Thymus (tissue), 11 donors: ENCODE measurements around the gene KIF16B. TPM values are rescaled to one million over a fixed set of nuclear protein-coding genes. Genes with fewer than 3 reads are reported as not detected.

Experiments
- DNase-seq, 9 donors: peaks; one replicate each; pipeline ENCODE4 v3.0.0-alpha.2; 2013; ENCODE audit warnings: low spot score in 9 of 9, low read depth in 6 of 9, missing footprints in 1 of 9
- H3K27ac ChIP-seq, 2 donors: one replicate each; pipeline ENCODE4 v1.5.1; 2013; ENCODE audit warnings: control low read depth in 1 of 2, low read depth in 1 of 2, low read length in 1 of 2, mild to moderate bottlenecking in 1 of 2, moderate library complexity in 1 of 2
- H3K27me3 ChIP-seq, 2 donors: one replicate each; pipeline ENCODE4 v1.5.1; 2013; ENCODE audit warnings: low read length in 1 of 2; ENCODE audit not compliant: control insufficient read depth in 2 of 2, insufficient read depth in 1 of 2
- H3K36me3 ChIP-seq, 2 donors: one replicate each; pipeline ENCODE4 v1.5.1; 2013; ENCODE audit warnings: low read length in 1 of 2, mild to moderate bottlenecking in 1 of 2, moderate library complexity in 1 of 2; ENCODE audit not compliant: control insufficient read depth in 2 of 2, insufficient read depth in 2 of 2
- H3K4me1 ChIP-seq, 2 donors: one replicate each; pipeline ENCODE4 v1.5.1; 2013; ENCODE audit warnings: low read length in 2 of 2; ENCODE audit not compliant: control insufficient read depth in 2 of 2, insufficient read depth in 2 of 2
- H3K4me3 ChIP-seq, 2 donors: one replicate each; pipeline ENCODE4 v1.5.1; 2013; ENCODE audit warnings: low read length in 2 of 2, control low read depth in 1 of 2, mild to moderate bottlenecking in 1 of 2
- H3K9me3 ChIP-seq, 2 donors: one replicate each; pipeline ENCODE4 v1.5.1; 2013; ENCODE audit warnings: low read length in 1 of 2, mild to moderate bottlenecking in 1 of 2; ENCODE audit not compliant: control insufficient read depth in 2 of 2, insufficient read depth in 1 of 2
- WGBS: extraction: QIAGEN DNeasy Blood & Tissue Kit; methylation state at CpG from one replicate; pipeline ENCODE4 v1.1.7; 2013; 5-methylcytosine and 5-hydroxymethylcytosine counted together
- polyA plus RNA-seq: library from polyadenylated mRNA; stranded (reverse); fragments of 200-250 nt; gene quantifications from one replicate; pipeline ENCODE4 v1.2.3, GENCODE V29; 2013
- total RNA-seq: library from RNA; stranded (reverse); fragments of 120-200 nt; gene quantifications from one replicate; pipeline ENCODE4 v1.2.4, GENCODE V29; 2013
- donor health status: healthy.

The KIF16B gene
- total and polyA plus RNA-seq, 2 donors = 5.2 to 6.7 TPM

- WGBS = 76% methylated on average over 5 of the region's 5 CpGs
- no peaks in the 10 kb centered on the region for H3K4me1 ChIP-seq
- no peaks in the 10 kb centered on the region for H3K27me3 ChIP-seq
Measured at GRCh38 chr20:16563066-16563806, 10.0 kb downstream of the KIF16B start.

GRCh38 chr20:16562259-16562658 is 11.0 kb downstream of the KIF16B start:
- 97% methylated on average over 10 of the region's 10 CpGs for WGBS
- DNase-seq = no peak
- no peaks in the 10 kb centered on the region for H3K4me1 ChIP-seq
- H3K27ac ChIP-seq = no peak overlapping the region
- no peaks in the 10 kb centered on the region for H3K27me3 ChIP-seq
- H3K9me3 ChIP-seq = no peaks in the 10 kb centered on the region
- no peak overlapping the region for H3K4me3 ChIP-seq
- no peaks in the 10 kb centered on the region for H3K36me3 ChIP-seq

More at GRCh38 chr20:16563066-16563806, 10.0 kb downstream of the KIF16B start:
- Histone ChIP-seq H3K36me3 (no peaks in the 10 kb centered on the region), H3K27ac (no peak overlapping the region), H3K4me3 (no peak overlapping the region), H3K9me3 (no peaks in the 10 kb centered on the region)
- no peak for DNase-seq

DNA sequence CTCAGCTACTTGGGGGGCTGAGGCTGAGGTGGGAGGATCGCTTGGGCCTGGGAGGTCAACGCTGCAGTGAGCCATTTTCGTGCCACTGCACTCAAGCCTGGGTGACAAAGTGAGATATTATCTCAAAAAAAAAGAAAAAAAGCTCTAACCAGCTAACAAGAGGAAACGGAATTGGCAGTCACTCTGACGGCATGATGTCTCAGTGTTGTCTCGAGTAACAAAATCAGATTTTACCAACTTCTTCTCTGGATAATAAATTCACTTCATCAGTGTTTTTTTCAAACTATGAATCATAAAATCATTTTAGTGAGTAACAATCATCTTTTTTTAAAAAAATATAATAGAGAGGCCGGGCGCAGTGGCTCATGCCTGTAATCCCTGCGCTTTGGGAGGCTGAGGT is 12.6 kb downstream of the KIF16B start:
- Histone ChIP-seq H3K36me3 (no peaks in the 10 kb centered on the region), H3K4me1 (no peaks in the 10 kb centered on the region), H3K9me3 (no peaks in the 10 kb centered on the region), H3K27me3 (no peaks in the 10 kb centered on the region), H3K4me3 (no peak overlapping the region), H3K27ac (no peak overlapping the region)
- 91% methylated on average over 9 of the region's 9 CpGs for WGBS
- no peak for DNase-seq

- no peak overlapping the region for H3K4me3 ChIP-seq
- H3K36me3 ChIP-seq = no peaks in the 10 kb centered on the region
- no peaks in the 10 kb centered on the region for H3K27me3 ChIP-seq
- 96% methylated on average over 2 of the region's 2 CpGs for WGBS
- DNase-seq = no peak
- no peaks in the 10 kb centered on the region for H3K4me1 ChIP-seq
- H3K9me3 ChIP-seq = no peaks in the 10 kb centered on the region
- H3K27ac ChIP-seq = no peak overlapping the region
Measured at GRCh38 chr20:16560216-16560615, 13.0 kb downstream of the KIF16B start.

GRCh38 chr20:16556301-16556700 is 16.9 kb downstream of the KIF16B start:
- H3K27me3 ChIP-seq = no peaks in the 10 kb centered on the region
- no peak overlapping the region for H3K4me3 ChIP-seq
- WGBS = 97% methylated on average over 5 of the region's 5 CpGs
- H3K9me3 ChIP-seq = peaks cover 0 to 11% of the 10 kb centered on the region in 2 donors
- no peak overlapping the region for H3K27ac ChIP-seq
- H3K36me3 ChIP-seq = no peaks in the 10 kb centered on the region
- no peaks in the 10 kb centered on the region for H3K4me1 ChIP-seq
- DNase-seq = no peak

DNA sequence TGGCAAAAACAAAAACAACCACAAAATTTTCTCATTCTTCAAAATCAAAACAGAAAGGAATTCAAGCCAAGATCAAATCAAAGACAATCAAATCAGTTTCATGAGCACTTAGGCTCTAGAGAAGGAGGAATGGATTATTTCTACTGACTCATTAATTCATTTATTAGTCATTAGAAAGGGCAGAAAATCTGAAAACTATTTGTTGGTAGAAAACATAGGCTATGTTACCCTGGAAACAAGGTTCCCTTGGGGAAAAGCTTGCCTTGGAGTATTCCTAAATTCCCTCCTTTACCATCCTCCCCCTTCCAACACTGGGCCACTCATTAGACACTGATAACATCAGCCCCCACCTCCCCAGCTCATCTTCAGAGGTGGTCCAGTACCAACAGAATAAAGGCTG is 17.5 kb downstream of the KIF16B start:
- no peak for DNase-seq
- H3K27me3 ChIP-seq = no peaks in the 10 kb centered on the region

DNA sequence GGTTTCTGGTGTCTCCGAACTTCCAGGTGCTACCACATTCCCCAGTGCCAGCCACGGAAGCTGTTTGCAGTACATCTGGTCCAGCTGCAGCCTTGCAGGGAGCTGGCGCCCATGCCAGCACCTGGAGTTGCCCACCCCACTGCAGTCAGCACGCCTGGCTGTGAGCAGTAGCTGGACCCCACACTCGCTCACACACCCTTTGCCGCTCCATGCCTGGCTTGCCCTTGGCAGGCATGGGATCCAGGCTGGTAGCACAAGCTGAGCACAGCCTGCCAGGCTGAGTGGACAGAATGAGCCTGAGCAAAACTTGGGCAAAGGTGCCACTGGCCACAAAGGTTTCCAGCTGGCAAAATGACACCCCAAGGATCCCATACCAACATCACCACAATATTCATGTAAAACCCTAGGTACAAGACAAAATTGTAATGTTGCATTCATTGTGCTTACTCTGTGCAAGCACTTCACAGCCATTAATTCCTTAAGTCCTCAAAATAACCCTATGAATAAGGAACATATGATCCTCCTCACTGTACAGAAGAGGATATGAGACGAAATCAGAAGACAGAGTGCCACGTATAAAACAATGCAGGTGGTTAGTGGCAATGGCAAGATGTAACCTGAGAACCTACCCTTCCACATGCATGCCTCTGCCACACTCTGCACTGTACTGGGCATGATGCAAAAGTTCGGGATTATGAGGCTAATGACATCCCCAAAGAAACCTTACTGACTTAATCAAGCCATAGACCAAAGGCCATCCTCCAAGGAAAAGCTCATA is 18.3 kb downstream of the KIF16B start:
- 93% methylated on average over 9 of the region's 9 CpGs for WGBS
- Histone ChIP-seq H3K27ac (no peak overlapping the region), H3K4me1 (no peaks in the 10 kb centered on the region), H3K9me3 (peaks cover 0 to 11% of the 10 kb centered on the region in 2 donors), H3K36me3 (no peaks in the 10 kb centered on the region), H3K4me3 (no peak overlapping the region), H3K27me3 (no peaks in the 10 kb centered on the region)
- DNase-seq = no peak

More for the DNA sequence above, 17.5 kb downstream of the KIF16B start:
- Histone ChIP-seq H3K27ac (no peak overlapping the region), H3K36me3 (no peaks in the 10 kb centered on the region), H3K4me3 (no peak overlapping the region), H3K9me3 (peaks cover 0 to 11% of the 10 kb centered on the region in 2 donors), H3K4me1 (no peaks in the 10 kb centered on the region)

DNA sequence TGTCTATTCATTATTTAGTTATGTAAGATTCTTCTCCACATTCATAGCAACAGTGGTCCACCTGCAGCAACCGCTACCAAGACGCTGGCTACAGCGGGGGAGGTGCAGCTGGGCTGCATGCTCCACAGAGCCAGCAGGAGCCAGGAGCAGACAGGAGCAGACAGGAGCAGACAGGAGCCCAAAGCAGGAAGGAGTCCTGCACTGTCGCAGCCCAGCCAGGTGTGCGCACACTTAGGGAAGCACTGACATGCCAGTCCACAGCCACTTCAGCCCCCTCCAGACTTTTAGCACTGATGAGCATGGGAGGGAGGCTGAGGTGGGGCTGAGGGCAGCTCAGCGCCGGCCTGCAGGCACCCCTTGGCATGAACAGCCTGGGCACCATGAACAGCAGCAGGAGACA is 19.6 kb downstream of the KIF16B start:
- Histone ChIP-seq H3K27ac (no peak overlapping the region), H3K27me3 (no peaks in the 10 kb centered on the region), H3K4me3 (no peak overlapping the region), H3K4me1 (no peaks in the 10 kb centered on the region), H3K36me3 (no peaks in the 10 kb centered on the region), H3K9me3 (peaks cover 0 to 11% of the 10 kb centered on the region in 2 donors)
- 82% methylated on average over 7 of the region's 7 CpGs for WGBS
- DNase-seq = no peak

DNA sequence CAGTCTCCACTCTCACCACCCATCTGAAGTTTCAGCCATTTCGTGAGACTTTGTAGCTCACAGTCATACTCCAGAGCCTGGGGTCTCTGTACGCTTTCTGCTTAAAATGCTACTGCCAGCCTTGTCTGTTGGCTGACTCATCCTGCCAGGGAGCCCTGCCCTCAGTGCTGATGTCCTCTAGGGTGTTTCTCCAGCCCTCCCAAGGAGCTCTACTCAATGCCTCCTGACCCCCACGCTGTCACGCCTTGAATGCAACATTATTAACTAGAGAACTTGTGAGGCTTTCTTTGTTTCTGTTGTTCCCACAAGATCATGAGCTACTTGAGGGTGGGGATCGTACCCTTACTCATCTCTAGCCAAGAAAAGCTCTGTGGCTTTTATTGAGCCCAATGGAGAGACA is 20.1 kb downstream of the KIF16B start:
- H3K9me3 ChIP-seq = peaks cover 0 to 11% of the 10 kb centered on the region in 2 donors
- no peak overlapping the region for H3K4me3 ChIP-seq
- no peak for DNase-seq
- H3K27ac ChIP-seq = no peak overlapping the region
- H3K36me3 ChIP-seq = no peaks in the 10 kb centered on the region
- H3K27me3 ChIP-seq = no peaks in the 10 kb centered on the region
- H3K4me1 ChIP-seq = no peaks in the 10 kb centered on the region
- 96% methylated on average over 5 of the region's 5 CpGs for WGBS
